ENCODE measurements around the gene KIF23.

The KIF23 gene

GRCh38 chr15:69497076-69497475, 82.9 kb downstream of the KIF23 start:
- DNase-seq, result no peak

GRCh38 chr15:69497667-69498066, 83.5 kb downstream of the KIF23 start:
- DNase-seq, result no peak
